ENCODE data around the gene ANP32A.

Gene ANP32A

GRCh38 chr15:68788264-68788624, 32.5 kb downstream of the ANP32A start:
- no peak overlapping the region for H3K9ac ChIP-seq (ENCODE audit: low read depth, low read length)
- H3K36me3 ChIP-seq (ENCODE audit: insufficient read depth, low read length) = peaks cover 23% of the 10 kb centered on the region
- no peak overlapping the region for H3K4me3 ChIP-seq (ENCODE audit: low read length)
- H3K4me1 ChIP-seq (ENCODE audit: control insufficient read depth, insufficient read depth, low read length) = no peaks in the 10 kb centered on the region
- no peaks in the 10 kb centered on the region for H3K9me3 ChIP-seq (replicated peaks; ENCODE audit: low read length)
- H3K4me2 ChIP-seq (ENCODE audit: low read length) = no peak overlapping the region
- no peaks in the 10 kb centered on the region for H3K27me3 ChIP-seq (ENCODE audit: control insufficient read depth, insufficient read depth, low read length)

DNA sequence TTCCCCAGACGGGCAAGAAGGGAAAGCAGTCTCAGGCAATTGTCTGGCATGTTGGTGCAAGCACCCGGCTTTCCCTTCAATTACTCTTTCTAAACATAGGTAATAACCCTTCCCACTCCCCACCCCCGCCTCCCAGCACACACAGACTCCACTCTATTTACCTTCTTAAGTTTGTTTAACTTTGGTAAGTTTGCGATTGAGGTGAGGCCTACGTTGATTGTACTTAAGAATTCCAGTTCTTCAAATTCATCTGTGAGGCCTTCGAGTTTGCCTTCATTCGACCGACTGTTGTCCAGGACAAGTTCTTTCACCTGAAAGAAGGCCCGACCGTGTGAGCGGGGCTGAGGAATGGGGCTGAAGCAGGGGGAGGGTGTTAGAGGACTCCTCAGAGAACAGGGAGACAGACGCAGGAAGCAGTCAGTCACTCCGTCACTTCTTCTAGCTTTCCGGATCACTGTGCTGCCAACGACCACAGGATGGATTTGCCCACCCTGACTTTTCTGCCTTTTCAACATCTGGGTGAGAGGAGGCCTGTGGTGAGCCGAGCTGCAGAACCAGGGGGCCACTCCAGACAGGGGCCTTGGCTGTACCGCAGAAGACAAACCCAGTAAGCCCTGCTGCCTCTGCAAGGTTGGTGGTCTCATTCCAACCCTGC, 33.0 kb downstream of the ANP32A start:
- H3K4me1 ChIP-seq (ENCODE audit: control insufficient read depth, insufficient read depth, low read length) = no peaks in the 10 kb centered on the region
- H3K9me3 ChIP-seq (replicated peaks; ENCODE audit: low read length) = no peaks in the 10 kb centered on the region
- no peaks in the 10 kb centered on the region for H3K27me3 ChIP-seq (ENCODE audit: control insufficient read depth, insufficient read depth, low read length)
- H3K4me3 ChIP-seq (ENCODE audit: low read length) = no peak overlapping the region
- no peak overlapping the region for H3K4me2 ChIP-seq (ENCODE audit: low read length)
- H3K36me3 ChIP-seq (ENCODE audit: insufficient read depth, low read length) = peaks cover 28% of the 10 kb centered on the region
- no peak overlapping the region for H3K9ac ChIP-seq (ENCODE audit: low read depth, low read length)

DNA sequence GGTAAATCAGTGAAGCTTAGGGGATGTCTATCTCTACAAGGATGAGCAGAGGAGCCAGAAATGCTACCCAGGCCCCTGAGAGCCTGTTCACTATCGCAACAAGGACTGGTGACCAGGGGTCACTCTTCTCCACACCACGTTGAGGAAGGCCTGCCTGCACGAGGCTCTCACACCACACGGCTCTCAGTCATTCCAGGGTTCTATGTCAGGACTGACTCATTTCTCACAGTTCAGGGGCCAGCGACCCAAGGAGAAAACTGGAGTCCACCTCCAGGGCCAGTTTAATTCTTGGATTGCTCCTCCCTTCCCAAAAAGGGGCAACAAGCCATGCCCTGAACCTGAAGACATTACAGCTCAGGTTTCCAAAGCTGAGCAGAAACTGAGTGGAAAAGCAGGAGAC, 33.9 kb downstream of the ANP32A start:
- Histone ChIP-seq H3K4me3 (ENCODE audit: low read length) (no peak overlapping the region), H3K9ac (ENCODE audit: low read depth, low read length) (no peak overlapping the region), H3K27me3 (ENCODE audit: control insufficient read depth, insufficient read depth, low read length) (no peaks in the 10 kb centered on the region), H3K9me3 (replicated peaks; ENCODE audit: low read length) (no peaks in the 10 kb centered on the region), H3K4me1 (ENCODE audit: control insufficient read depth, insufficient read depth, low read length) (no peaks in the 10 kb centered on the region), H3K36me3 (ENCODE audit: insufficient read depth, low read length) (peaks cover 34% of the 10 kb centered on the region), H3K4me2 (ENCODE audit: low read length) (no peak overlapping the region)

DNA sequence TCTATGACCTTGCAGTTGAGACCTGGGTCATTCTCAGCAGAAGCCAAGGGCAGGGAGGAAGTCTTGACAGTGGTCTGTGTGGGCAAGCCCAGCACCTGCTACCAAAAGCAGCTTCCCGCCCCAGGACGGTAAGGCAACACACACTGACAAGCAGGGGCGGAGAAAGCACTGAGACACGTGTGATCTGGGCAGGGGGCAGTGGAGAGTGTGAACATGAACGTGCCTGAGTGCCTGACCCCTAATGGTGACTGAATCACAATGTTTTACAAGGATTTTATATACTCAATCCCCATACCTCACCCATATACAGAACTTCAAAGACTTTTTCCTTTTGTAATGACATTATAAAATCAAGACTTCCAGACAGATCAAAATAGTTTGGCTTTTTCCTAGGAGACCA, 35.2 kb downstream of the ANP32A start:
- no peaks in the 10 kb centered on the region for H3K4me1 ChIP-seq (ENCODE audit: control insufficient read depth, insufficient read depth, low read length)
- peaks cover 37% of the 10 kb centered on the region for H3K36me3 ChIP-seq (ENCODE audit: insufficient read depth, low read length)
- no peaks in the 10 kb centered on the region for H3K27me3 ChIP-seq (ENCODE audit: control insufficient read depth, insufficient read depth, low read length)
- no peaks in the 10 kb centered on the region for H3K9me3 ChIP-seq (replicated peaks; ENCODE audit: low read length)
- no peak overlapping the region for H3K4me2 ChIP-seq (ENCODE audit: low read length)
- no peak overlapping the region for H3K9ac ChIP-seq (ENCODE audit: low read depth, low read length)
- H3K4me3 ChIP-seq (ENCODE audit: low read length) = no peak overlapping the region

- Histone ChIP-seq H3K4me3 (ENCODE audit: low read length) (no peak overlapping the region), H3K4me1 (ENCODE audit: control insufficient read depth, insufficient read depth, low read length) (no peaks in the 10 kb centered on the region), H3K9ac (ENCODE audit: low read depth, low read length) (no peak overlapping the region), H3K4me2 (ENCODE audit: low read length) (no peak overlapping the region), H3K36me3 (ENCODE audit: insufficient read depth, low read length) (peaks cover 43% of the 10 kb centered on the region), H3K9me3 (replicated peaks; ENCODE audit: low read length) (no peaks in the 10 kb centered on the region), H3K27me3 (ENCODE audit: control insufficient read depth, insufficient read depth, low read length) (no peaks in the 10 kb centered on the region)
Observed at GRCh38 chr15:68784206-68784605, 36.5 kb downstream of the ANP32A start.

DNA sequence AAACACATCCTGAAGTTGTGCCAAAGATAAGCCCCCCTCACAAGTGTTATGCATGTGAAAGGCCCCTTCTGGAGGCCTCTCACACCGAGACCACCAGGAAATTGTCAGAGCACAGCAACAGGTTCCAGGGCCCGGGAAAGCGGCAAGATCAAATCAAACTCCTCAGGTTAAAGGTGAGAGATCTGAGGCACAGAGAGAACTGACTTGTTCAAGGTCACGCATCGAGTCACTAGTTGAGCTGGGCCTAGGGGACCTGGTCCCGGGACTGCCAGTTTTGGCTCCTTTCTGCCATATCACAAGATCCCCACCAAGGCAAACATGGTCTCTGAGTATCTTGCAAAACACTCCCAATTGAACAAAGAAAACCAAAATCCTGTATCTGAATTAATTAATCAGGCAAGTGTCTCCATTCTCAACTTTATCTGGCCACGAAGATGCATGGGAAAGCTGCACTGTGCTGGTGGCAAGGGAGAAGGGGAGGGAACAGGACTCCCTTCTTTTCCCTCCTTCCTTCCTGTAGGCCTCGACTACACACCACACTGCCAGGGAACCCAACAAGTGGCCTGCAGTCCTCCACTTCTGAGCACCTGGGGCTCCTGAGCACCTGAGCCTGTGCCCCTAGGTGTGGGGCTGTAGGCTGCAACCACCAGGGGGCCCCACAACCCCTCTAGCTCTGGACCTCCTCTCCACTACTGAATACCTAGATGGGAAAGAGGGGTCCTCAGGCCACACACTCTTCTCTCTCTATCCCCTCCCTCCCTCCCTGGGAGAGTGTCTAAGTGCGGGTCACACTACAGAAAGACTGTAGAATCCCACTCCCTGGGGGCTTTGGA, 37.3 kb downstream of the ANP32A start:
- Histone ChIP-seq H3K9ac (ENCODE audit: low read depth, low read length) (no peak overlapping the region), H3K9me3 (replicated peaks; ENCODE audit: low read length) (no peaks in the 10 kb centered on the region), H3K36me3 (ENCODE audit: insufficient read depth, low read length) (peaks cover 46% of the 10 kb centered on the region), H3K4me3 (ENCODE audit: low read length) (no peak overlapping the region), H3K27me3 (ENCODE audit: control insufficient read depth, insufficient read depth, low read length) (no peaks in the 10 kb centered on the region), H3K4me2 (ENCODE audit: low read length) (no peak overlapping the region), H3K4me1 (ENCODE audit: control insufficient read depth, insufficient read depth, low read length) (no peaks in the 10 kb centered on the region)

GRCh38 chr15:68782589-68783161, 38.0 kb downstream of the ANP32A start:
- H3K4me3 ChIP-seq (ENCODE audit: low read length) = no peak overlapping the region
- peaks cover 53% of the 10 kb centered on the region for H3K36me3 ChIP-seq (ENCODE audit: insufficient read depth, low read length)
- no peaks in the 10 kb centered on the region for H3K27me3 ChIP-seq (ENCODE audit: control insufficient read depth, insufficient read depth, low read length)

GRCh38 chr15:68781766-68782588, 38.7 kb downstream of the ANP32A start:
- H3K4me2 ChIP-seq (ENCODE audit: low read length) = no peak overlapping the region
- H3K36me3 ChIP-seq (ENCODE audit: insufficient read depth, low read length) = peaks cover 50% of the 10 kb centered on the region
- H3K9ac ChIP-seq (ENCODE audit: low read depth, low read length) = no peak overlapping the region
- H3K9me3 ChIP-seq (replicated peaks; ENCODE audit: low read length) = no peaks in the 10 kb centered on the region
- no peak overlapping the region for H3K4me3 ChIP-seq (ENCODE audit: low read length)
- no peaks in the 10 kb centered on the region for H3K4me1 ChIP-seq (ENCODE audit: control insufficient read depth, insufficient read depth, low read length)
- no peaks in the 10 kb centered on the region for H3K27me3 ChIP-seq (ENCODE audit: control insufficient read depth, insufficient read depth, low read length)

More at GRCh38 chr15:68782589-68783161, 38.0 kb downstream of the ANP32A start:
- Histone ChIP-seq H3K9ac (ENCODE audit: low read depth, low read length) (no peak overlapping the region), H3K9me3 (replicated peaks; ENCODE audit: low read length) (no peaks in the 10 kb centered on the region), H3K4me2 (ENCODE audit: low read length) (no peak overlapping the region), H3K4me1 (ENCODE audit: control insufficient read depth, insufficient read depth, low read length) (no peaks in the 10 kb centered on the region)

- Histone ChIP-seq H3K9me3 (replicated peaks; ENCODE audit: low read length) (no peaks in the 10 kb centered on the region), H3K4me3 (ENCODE audit: low read length) (no peak overlapping the region), H3K4me1 (ENCODE audit: control insufficient read depth, insufficient read depth, low read length) (no peaks in the 10 kb centered on the region), H3K36me3 (ENCODE audit: insufficient read depth, low read length) (peaks cover 50% of the 10 kb centered on the region), H3K27me3 (ENCODE audit: control insufficient read depth, insufficient read depth, low read length) (no peaks in the 10 kb centered on the region), H3K4me2 (ENCODE audit: low read length) (no peak overlapping the region), H3K9ac (ENCODE audit: low read depth, low read length) (no peak overlapping the region)
Observed at GRCh38 chr15:68781217-68781616, 39.5 kb downstream of the ANP32A start.

DNA sequence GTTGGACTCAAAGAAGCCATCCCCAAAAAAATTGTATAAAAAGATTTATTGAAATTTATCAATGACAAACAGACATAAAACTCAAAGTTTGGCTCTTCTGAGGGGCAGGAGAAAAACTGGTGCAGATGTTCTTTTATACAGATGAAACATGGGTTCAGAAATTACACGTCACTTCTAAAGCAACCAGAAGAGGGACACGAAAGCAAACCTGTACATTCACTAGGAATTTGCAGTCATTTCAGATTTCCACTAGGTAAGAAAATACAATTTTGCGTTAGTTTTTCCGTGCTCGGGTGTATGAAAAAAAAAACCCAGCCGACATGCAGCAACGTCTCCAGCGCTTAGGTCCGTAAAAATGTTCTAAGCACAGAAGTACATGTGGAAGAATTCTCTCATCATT, 41.8 kb downstream of the ANP32A start:
- Histone ChIP-seq H3K36me3 (ENCODE audit: insufficient read depth, low read length) (peaks cover 33% of the 10 kb centered on the region), H3K4me3 (ENCODE audit: low read length) (no peak overlapping the region), H3K4me2 (ENCODE audit: low read length) (no peak overlapping the region), H3K4me1 (ENCODE audit: control insufficient read depth, insufficient read depth, low read length) (no peaks in the 10 kb centered on the region), H3K9me3 (replicated peaks; ENCODE audit: low read length) (no peaks in the 10 kb centered on the region), H3K27me3 (ENCODE audit: control insufficient read depth, insufficient read depth, low read length) (no peaks in the 10 kb centered on the region), H3K9ac (ENCODE audit: low read depth, low read length) (no peak overlapping the region)
